Right lobe of liver (tissue), 6 donors: ENCODE results near the gene CFAP46. TPM values are rescaled to one million over a fixed set of nuclear protein-coding genes. Genes with fewer than 3 reads are reported as not detected.

ENCODE experiments used
- ATAC-seq, 4 donors: fragments of 200-7000 bp; cut with Tn5 transposase; one replicate each; pipeline ENCODE4 v1.9.1; 2020; ENCODE audit warnings: mild to moderate bottlenecking in 4 of 4, moderate library complexity in 4 of 4
- DNase-seq, 3 donors: peaks; one replicate each; pipeline ENCODE4 v3.0.0-alpha.2; 2020
- H3K27ac ChIP-seq, 3 donors: fragments of 200-600 bp; one replicate each; pipeline ENCODE4 v1.8.0; 2022
- H3K27me3 ChIP-seq, 2 donors: fragments of 200-600 bp; one replicate each; pipeline ENCODE4 v1.8.0; 2022
- H3K36me3 ChIP-seq, 4 donors: fragments of 200-600 bp; sonication (generic) in 1 of 4; one replicate each; pipeline versions ENCODE4 v1.5.1 to v1.8.0; 2017 to 2022; ENCODE audit warnings: control low read depth in 1 of 4
- H3K4me1 ChIP-seq, 4 donors: fragments of 200-600 bp; sonication (generic) in 1 of 4; one replicate each; pipeline versions ENCODE4 v1.5.1 to v1.8.0; 2017 to 2022; ENCODE audit warnings: control low read depth in 1 of 4
- H3K4me3 ChIP-seq, 3 donors: fragments of 200-600 bp; one replicate each; pipeline ENCODE4 v1.8.0; 2022
- H3K9me3 ChIP-seq, 4 donors: fragments of 200-600 bp; sonication (generic) in 1 of 4; one replicate each; pipeline versions ENCODE4 v1.5.1 to v1.8.0; 2017 to 2022; ENCODE audit warnings: control low read depth in 1 of 4
- CTCF ChIP-seq, 4 donors: fragments of 200-600 bp in 3 of 4; fragments of 450-650 bp in 1 of 4; IDR thresholded peaks; one replicate each; pipeline versions ENCODE4 v1.5.1 to v1.8.0; 2016 to 2022; ENCODE audit warnings: antibody characterized with exemption in 4 of 4, mild to moderate bottlenecking in 2 of 4
- POLR2A ChIP-seq: fragments of 450-650 bp; IDR thresholded peaks from one replicate; pipeline ENCODE4 v1.6.1; 2017; ENCODE audit warnings: antibody characterized with exemption, mild to moderate bottlenecking
- WGBS: methylation state at CpG from one replicate; pipeline ENCODE4 v1.1.6; 2018; ENCODE audit warnings: low coverage, low lambda C conversion rate; ENCODE audit not compliant: insufficient coverage; ENCODE audit errors: missing lambda C conversion rate; 5-methylcytosine and 5-hydroxymethylcytosine counted together
- intact Hi-C, 2 donors: fragments of 100-400 bp; cut with DNase I; formaldehyde crosslinking; loops; one replicate each; pipeline versions ENCODE4 v1.11.2 to v1.14.1; 2022
- total RNA-seq, 6 experiments: library from RNA; depleted of rRNA in 2 of 6; stranded (reverse); fragments of >200 nt in 2 of 6; fragmentation: NEBNext Ultra II Directional in 3 of 6; extraction: Animal tissue kit (Norgen Biotek cat#: 25700) in 3 of 6; gene quantifications; one replicate each; pipeline versions ENCODE4 v1.1.0 to v1.2.4, GENCODE V29; 2016 to 2023
- donor health status: DM: no; HTN: yes; CAD: no.
- donor health status: DM: no; HTN: no; CAD: no.
- donor health status: DM: no; HTN: no; CAD: no.
- donor health status: DM: no; HTN: yes; CAD: no.
- donor health status: DM: no; HTN: yes; CAD: no.

Gene CFAP46
- total RNA-seq, 6 experiments from 2014 or later = 0.16 to 0.67 (median 0.32) TPM

GRCh38 chr10:132918264-132918616 lies 24.1 kb downstream of the CFAP46 start:
- intact Hi-C loops = no loop called here
- no peaks in the 10 kb centered on the region for H3K36me3 ChIP-seq
- H3K4me1 ChIP-seq = no peaks in the 10 kb centered on the region
- peak in 1 of 3 donors; percentile 24 for DNase-seq
- no peak for TF ChIP-seq POLR2A
- no peak for TF ChIP-seq CTCF (IDR thresholded peaks at IDR 0.05)
- no peak for ATAC-seq
- H3K9me3 ChIP-seq = no peaks in the 10 kb centered on the region
- WGBS = 92% methylated on average over 19 of the region's 19 CpGs
- H3K27ac ChIP-seq = no peak overlapping the region
- no peak overlapping the region for H3K4me3 ChIP-seq
- no peaks in the 10 kb centered on the region for H3K27me3 ChIP-seq

GRCh38 chr10:132916956-132917666 lies 25.3 kb downstream of the CFAP46 start:
- TF ChIP-seq POLR2A (no peak), CTCF (IDR thresholded peaks at IDR 0.05) (no peak)
- Histone ChIP-seq H3K27ac (no peak overlapping the region), H3K36me3 (no peaks in the 10 kb centered on the region), H3K9me3 (no peaks in the 10 kb centered on the region), H3K4me3 (no peak overlapping the region), H3K27me3 (no peaks in the 10 kb centered on the region), H3K4me1 (no peaks in the 10 kb centered on the region)
- ATAC-seq = no peak
- WGBS = 67% methylated on average over 3 of the region's 31 CpGs
- peak; percentile 8 to 43 (median 37) for DNase-seq
- intact Hi-C loops = no loop called here

GRCh38 chr10:132916421-132916841 lies 25.9 kb downstream of the CFAP46 start:
- TF ChIP-seq CTCF (IDR thresholded peaks at IDR 0.05) (no peak), POLR2A (no peak)
- WGBS = 80% methylated on average over 7 of the region's 19 CpGs
- DNase-seq (peak in 2 of 3 donors; percentile 10 to 36), ATAC-seq (peak in 1 of 4 donors; percentile 14)
- no peaks in the 10 kb centered on the region for H3K36me3 ChIP-seq
- H3K27ac ChIP-seq = no peak overlapping the region
- intact Hi-C loops = no loop called here
- H3K9me3 ChIP-seq = no peaks in the 10 kb centered on the region
- H3K27me3 ChIP-seq = no peaks in the 10 kb centered on the region
- no peaks in the 10 kb centered on the region for H3K4me1 ChIP-seq
- no peak overlapping the region for H3K4me3 ChIP-seq

GRCh38 chr10:132915411-132915810 lies 27.0 kb downstream of the CFAP46 start:
- ATAC-seq = no peak
- peak; percentile 14 to 44 (median 33) for DNase-seq
- H3K9me3 ChIP-seq = no peaks in the 10 kb centered on the region
- no peak for TF ChIP-seq CTCF (IDR thresholded peaks at IDR 0.05)
- TF ChIP-seq POLR2A = no peak
- WGBS = 87% methylated on average over 19 of the region's 30 CpGs
- no peaks in the 10 kb centered on the region for H3K36me3 ChIP-seq
- no peaks in the 10 kb centered on the region for H3K27me3 ChIP-seq
- intact Hi-C loops = no loop called here
- H3K4me1 ChIP-seq = no peaks in the 10 kb centered on the region
- no peak overlapping the region for H3K4me3 ChIP-seq
- H3K27ac ChIP-seq = no peak overlapping the region
